PC-3 (cell line): ENCODE data around the gene PLSCR4. TPM values are rescaled to one million over a fixed set of nuclear protein-coding genes. Genes with fewer than 3 reads are reported as not detected.

Experiments
- ATAC-seq: fragments of 200-7000 bp; cut with Tn5 transposase; 2 replicates; pipeline ENCODE4 v1.9.1; 2020; ENCODE audit warnings: mild to moderate bottlenecking, moderate library complexity
- BruUV-seq: library from RNA; stranded (reverse); fragments of 400-500 nt; replicated peaks from 2 replicates; lab custom pipeline; 2021; lab: Mats Ljungman, UMichigan
- CTCF ChIA-PET: fragments of 300-600 bp; sonication (Branson Sonifier 250); formaldehyde crosslinking; loops from one replicate; lab custom pipeline; 2022; ENCODE audit warnings: antibody characterized with exemption; lab: Charles Lee
- POLR2A ChIA-PET: fragments of 300-600 bp; sonication (Branson Sonifier 250); formaldehyde crosslinking; loops from one replicate; lab custom pipeline; 2022; ENCODE audit warnings: antibody characterized with exemption; ENCODE audit not compliant: unreplicated experiment; lab: Charles Lee
- DNase-seq: peaks from one replicate; pipeline ENCODE4 v3.0.0-alpha.2; 2015
- H2AFZ ChIP-seq: fragments of 300-600 bp; sonication (generic); 2 replicates; pipeline ENCODE4 v1.6.0; 2016; ENCODE audit warnings: antibody characterized with exemption, low read length
- H3F3A ChIP-seq: fragments of 300-600 bp; sonication (generic); one replicate; pipeline ENCODE4 v1.6.0; 2017; ENCODE audit warnings: antibody characterized with exemption, low read length, control low read depth, mild to moderate bottlenecking; ENCODE audit not compliant: unreplicated experiment
- H3K27ac ChIP-seq: fragments of 300-600 bp; sonication (generic); 2 replicates; pipeline ENCODE4 v1.5.1; 2016; ENCODE audit warnings: mild to moderate bottlenecking, low read length
- H3K27me3 ChIP-seq: fragments of 300-600 bp; sonication (generic); 2 replicates; pipeline ENCODE4 v1.6.1; 2016; ENCODE audit warnings: low read length, mixed read lengths
- H3K36me3 ChIP-seq: fragments of 300-600 bp; sonication (generic); 2 replicates; pipeline ENCODE4 v1.6.1; 2016; ENCODE audit warnings: low read depth, mixed run types, low read length, mixed read lengths
- H3K4me1 ChIP-seq: fragments of 300-600 bp; sonication (generic); 2 replicates; pipeline ENCODE4 v1.5.1; 2016; ENCODE audit warnings: low read length; ENCODE audit not compliant: insufficient read depth
- H3K4me2 ChIP-seq: fragments of 300-600 bp; sonication (generic); 2 replicates; pipeline ENCODE4 v1.6.0; 2016; ENCODE audit warnings: low read length
- H3K4me3 ChIP-seq: fragments of 300-600 bp; sonication (generic); 2 replicates; pipeline ENCODE4 v1.5.1; 2016; ENCODE audit warnings: mild to moderate bottlenecking, low read length, mixed read lengths
- H3K79me2 ChIP-seq: fragments of 300-600 bp; sonication (generic); 2 replicates; pipeline ENCODE4 v1.6.1; 2017; ENCODE audit warnings: low read length, mixed read lengths
- H3K9ac ChIP-seq: fragments of 300-600 bp; sonication (generic); 2 replicates; pipeline ENCODE4 v1.6.0; 2016; ENCODE audit warnings: mild to moderate bottlenecking, low read length
- H3K9me2 ChIP-seq: fragments of 300-600 bp; sonication (generic); replicated peaks from 2 replicates; pipeline ENCODE4 v1.6.1; 2016; ENCODE audit warnings: mixed run types, low read length, mixed read lengths
- H3K9me3 ChIP-seq: fragments of 300-600 bp; sonication (generic); 2 replicates; pipeline ENCODE4 v1.6.1; 2016; ENCODE audit warnings: low read length, mixed read lengths
- H4K20me1 ChIP-seq: fragments of 300-600 bp; sonication (generic); 2 replicates; pipeline ENCODE4 v1.6.1; 2016; ENCODE audit warnings: low read length, mixed read lengths
- CTCF ChIP-seq: fragments of 300-600 bp; sonication (generic); conservative IDR thresholded peaks from 2 replicates; pipeline ENCODE4 v1.5.1; 2017; ENCODE audit warnings: antibody characterized with exemption, low read depth, mild to moderate bottlenecking, low read length
- EZH2 ChIP-seq: fragments of 300-600 bp; sonication (generic); IDR thresholded peaks from one replicate; pipeline ENCODE4 v1.6.1; 2017; ENCODE audit warnings: antibody characterized with exemption, mild to moderate bottlenecking, low read length; ENCODE audit not compliant: unreplicated experiment
- EZH2phosphoT487 ChIP-seq: fragments of 300-600 bp; sonication (generic); IDR thresholded peaks from 2 replicates; pipeline ENCODE4 v1.6.1; 2018; ENCODE audit warnings: mild to moderate bottlenecking, antibody characterized with exemption, low read length, borderline replicate concordance
- intact Hi-C: fragments of 100-400 bp; cut with micrococcal nuclease; formaldehyde crosslinking; loops from 2 replicates; pipeline ENCODE4 v1.9.0; 2023
- total RNA-seq: library from RNA; depleted of rRNA; stranded (reverse); fragments of >200 nt; gene quantifications from 2 replicates; pipeline ENCODE4 v1.2.3, GENCODE V29; 2014

The PLSCR4 gene
- total RNA-seq, 1 experiment from 2014 or later = 0.84 TPM

GRCh38 chr3:146262371-146263110 lies 11.6 kb upstream of the PLSCR4 start:
- TF ChIP-seq CTCF (no peak), EZH2phosphoT487 (no peak), EZH2 (no peak)
- Histone ChIP-seq H3K27ac (no peak overlapping the region), H4K20me1 (no peaks in the 10 kb centered on the region), H3K9ac (no peak overlapping the region), H3K4me2 (no peak overlapping the region), H2AFZ (no peak overlapping the region), H3K36me3 (no peaks in the 10 kb centered on the region), H3K4me1 (no peaks in the 10 kb centered on the region), H3K4me3 (no peak overlapping the region), H3K27me3 (no peaks in the 10 kb centered on the region), H3K9me2 (no peaks in the 10 kb centered on the region), H3K79me2 (no peaks in the 10 kb centered on the region), H3K9me3 (no peaks in the 10 kb centered on the region), H3F3A (no peaks in the 10 kb centered on the region)
- intact Hi-C loops = loop anchor here (10.0 kb wide), 1 partner anchor 52 kb away; no protein-coding TSS in a partner anchor
- no TSS peak for BruUV-seq
- ATAC-seq (no peak), DNase-seq (no peak)
- ChIA-PET POLR2A (no interaction called here), CTCF (no interaction called here)

GRCh38 chr3:146259880-146260589 lies 9.1 kb upstream of the PLSCR4 start:
- no peak for DNase-seq
- Histone ChIP-seq H3K27me3 (no peaks in the 10 kb centered on the region), H4K20me1 (no peaks in the 10 kb centered on the region), H2AFZ (no peak overlapping the region), H3K9ac (no peak overlapping the region), H3K4me2 (no peak overlapping the region), H3K79me2 (no peaks in the 10 kb centered on the region), H3K4me1 (no peaks in the 10 kb centered on the region), H3K36me3 (no peaks in the 10 kb centered on the region), H3K27ac (no peak overlapping the region), H3F3A (no peaks in the 10 kb centered on the region), H3K9me2 (no peaks in the 10 kb centered on the region), H3K4me3 (no peak overlapping the region), H3K9me3 (no peaks in the 10 kb centered on the region)
- TF ChIP-seq EZH2 (no peak), EZH2phosphoT487 (no peak), CTCF (no peak)
- CTCF ChIA-PET = no interaction called here
- POLR2A ChIA-PET = no interaction called here
- no TSS peak for BruUV-seq
- peak; percentile 51; the same call in 1 of the 2 replicates for ATAC-seq
- intact Hi-C loops = loop anchor here (10.0 kb wide), 1 partner anchor 55 kb away; no protein-coding TSS in a partner anchor
